ENCODE data around the gene FOXS1. TPM values are rescaled to one million over a fixed set of nuclear protein-coding genes. Genes with fewer than 3 reads are reported as not detected.

Gene FOXS1
- total and polyA plus RNA-seq, 2 experiments from 2014 or later, result 0.87 to 1.1 TPM

GRCh38 chr20:31853481-31853880 lies 8.1 kb upstream of the FOXS1 start:
- Histone ChIP-seq H2AFZ (no peak overlapping the region), H3K4me3 (no peak overlapping the region), H3K9me2 (replicated peaks; ENCODE audit: insufficient read depth) (no peaks in the 10 kb centered on the region), H4K20me1 (ENCODE audit: insufficient read depth, poor library complexity, severe bottlenecking) (no peaks in the 10 kb centered on the region), H3K79me2 (no peaks in the 10 kb centered on the region), H3K36me3 (replicated peaks; ENCODE audit: insufficient read depth, low read depth) (no peaks in the 10 kb centered on the region), H3K9me3 (ENCODE audit: low read depth) (no peaks in the 10 kb centered on the region), H3K27ac (no peak overlapping the region), H3K4me2 (no peak overlapping the region), H3K27me3 (peaks cover 65% of the 10 kb centered on the region), H3K4me1 (ENCODE audit: insufficient read depth) (no peaks in the 10 kb centered on the region)
- DNase-seq (ENCODE audit: low spot score), result no peak
- WGBS (ENCODE audit: low lambda C conversion rate, missing lambda C conversion rate), result 86% methylated on average over 7 of the region's 7 CpGs
- TF ChIP-seq EZH2phosphoT487 (IDR thresholded peaks at IDR 0.05; ENCODE audit: low read depth, severe bottlenecking, unreplicated experiment) (no peak), CTCF (IDR thresholded peaks at IDR 0.05; ENCODE audit: poor library complexity) (no peak), EZH2 (IDR thresholded peaks at IDR 0.05; ENCODE audit: borderline replicate concordance) (no peak)

GRCh38 chr20:31851240-31851955 lies 6.0 kb upstream of the FOXS1 start:
- Histone ChIP-seq H3K4me3 (no peak overlapping the region), H3K4me1 (ENCODE audit: insufficient read depth) (no peaks in the 10 kb centered on the region), H3K9me3 (ENCODE audit: low read depth) (no peaks in the 10 kb centered on the region), H2AFZ (no peak overlapping the region), H3K4me2 (no peak overlapping the region), H3K9me2 (replicated peaks; ENCODE audit: insufficient read depth) (no peaks in the 10 kb centered on the region), H4K20me1 (ENCODE audit: insufficient read depth, poor library complexity, severe bottlenecking) (no peaks in the 10 kb centered on the region), H3K27me3 (peaks cover 62% of the 10 kb centered on the region), H3K27ac (no peak overlapping the region), H3K79me2 (no peaks in the 10 kb centered on the region), H3K36me3 (replicated peaks; ENCODE audit: insufficient read depth, low read depth) (no peaks in the 10 kb centered on the region)
- TF ChIP-seq CTCF (IDR thresholded peaks at IDR 0.05; ENCODE audit: poor library complexity) (no peak), EZH2 (IDR thresholded peaks at IDR 0.05; ENCODE audit: borderline replicate concordance) (no peak), EZH2phosphoT487 (IDR thresholded peaks at IDR 0.05; ENCODE audit: low read depth, severe bottlenecking, unreplicated experiment) (no peak)
- no peak for DNase-seq (ENCODE audit: low spot score)
- WGBS (ENCODE audit: low lambda C conversion rate, missing lambda C conversion rate), result 70% methylated on average over 11 of the region's 11 CpGs

GRCh38 chr20:31849306-31849930 lies 4.0 kb upstream of the FOXS1 start:
- H4K20me1 ChIP-seq (ENCODE audit: insufficient read depth, poor library complexity, severe bottlenecking), result no peaks in the 10 kb centered on the region
- H3K9me2 ChIP-seq (replicated peaks; ENCODE audit: insufficient read depth), result no peaks in the 10 kb centered on the region
- H3K4me2 ChIP-seq, result no peak overlapping the region
- no peaks in the 10 kb centered on the region for H3K9me3 ChIP-seq (ENCODE audit: low read depth)
- no peak for DNase-seq (ENCODE audit: low spot score)
- H3K79me2 ChIP-seq, result no peaks in the 10 kb centered on the region
- H3K27ac ChIP-seq, result no peak overlapping the region
- H2AFZ ChIP-seq, result no peak overlapping the region
- H3K36me3 ChIP-seq (replicated peaks; ENCODE audit: insufficient read depth, low read depth), result no peaks in the 10 kb centered on the region
- peaks cover 11% of the 10 kb centered on the region for H3K4me1 ChIP-seq (ENCODE audit: insufficient read depth)
- WGBS (ENCODE audit: low lambda C conversion rate, missing lambda C conversion rate), result 42% methylated on average over 45 of the region's 45 CpGs
- TF ChIP-seq EZH2phosphoT487 (IDR thresholded peaks at IDR 0.05; ENCODE audit: low read depth, severe bottlenecking, unreplicated experiment) (no peak), EZH2 (IDR thresholded peaks at IDR 0.05; ENCODE audit: borderline replicate concordance) (no peak), CTCF (IDR thresholded peaks at IDR 0.05; ENCODE audit: poor library complexity) (no peak)
- H3K4me3 ChIP-seq, result no peak overlapping the region
- peaks cover 42% of the 10 kb centered on the region for H3K27me3 ChIP-seq
